ENCODE data around the gene NRCAM.

NRCAM gene

DNA sequence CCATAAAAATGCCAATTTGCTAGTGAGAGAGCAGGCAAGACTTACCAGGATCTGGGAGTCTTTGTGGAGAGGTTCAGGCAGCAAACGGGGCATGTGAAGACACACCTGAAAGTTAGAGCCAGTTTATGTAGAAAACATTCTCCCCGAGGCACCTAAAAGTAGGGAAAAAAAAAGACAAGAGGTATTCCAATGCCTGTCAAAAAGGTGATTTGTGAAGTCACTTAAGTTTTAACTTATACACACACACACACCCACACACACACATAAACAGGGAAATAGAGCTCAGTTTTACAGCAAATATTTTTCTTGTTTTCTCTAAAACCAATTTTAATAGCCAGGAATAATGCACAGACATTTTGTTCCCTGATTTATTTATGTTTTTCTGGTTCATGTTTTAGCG is 326.0 kb downstream of the NRCAM start, which contains the start of gene LAMB4:
TSS of gene LAMB4 (minus strand) at position 101 of the 400 bp plus-strand sequence. CDS start 7,197 bp downstream, outside the sequence.
- no peak within 1 kb of the TSS for H2AFZ ChIP-seq (ENCODE audit: low read length, unreplicated experiment)
- H3K36me3 ChIP-seq (ENCODE audit: insufficient read depth, low read length), result no peaks in the 10 kb centered on the region
- no peak within 1 kb of the TSS for H3K27ac ChIP-seq (ENCODE audit: low read depth, low read length)
- H3K79me2 ChIP-seq (ENCODE audit: control insufficient read depth, insufficient read depth, low read length, unreplicated experiment), result no peaks in the 10 kb centered on the region
- H3K4me1 ChIP-seq (ENCODE audit: control insufficient read depth, insufficient read depth, low read length, unreplicated experiment), result no peaks in the 10 kb centered on the region
- no peak within 1 kb of the TSS for H3K4me3 ChIP-seq (ENCODE audit: low read depth, low read length)
- H3K27me3 ChIP-seq (ENCODE audit: insufficient read depth, low read length), result no peaks in the 10 kb centered on the region

DNA sequence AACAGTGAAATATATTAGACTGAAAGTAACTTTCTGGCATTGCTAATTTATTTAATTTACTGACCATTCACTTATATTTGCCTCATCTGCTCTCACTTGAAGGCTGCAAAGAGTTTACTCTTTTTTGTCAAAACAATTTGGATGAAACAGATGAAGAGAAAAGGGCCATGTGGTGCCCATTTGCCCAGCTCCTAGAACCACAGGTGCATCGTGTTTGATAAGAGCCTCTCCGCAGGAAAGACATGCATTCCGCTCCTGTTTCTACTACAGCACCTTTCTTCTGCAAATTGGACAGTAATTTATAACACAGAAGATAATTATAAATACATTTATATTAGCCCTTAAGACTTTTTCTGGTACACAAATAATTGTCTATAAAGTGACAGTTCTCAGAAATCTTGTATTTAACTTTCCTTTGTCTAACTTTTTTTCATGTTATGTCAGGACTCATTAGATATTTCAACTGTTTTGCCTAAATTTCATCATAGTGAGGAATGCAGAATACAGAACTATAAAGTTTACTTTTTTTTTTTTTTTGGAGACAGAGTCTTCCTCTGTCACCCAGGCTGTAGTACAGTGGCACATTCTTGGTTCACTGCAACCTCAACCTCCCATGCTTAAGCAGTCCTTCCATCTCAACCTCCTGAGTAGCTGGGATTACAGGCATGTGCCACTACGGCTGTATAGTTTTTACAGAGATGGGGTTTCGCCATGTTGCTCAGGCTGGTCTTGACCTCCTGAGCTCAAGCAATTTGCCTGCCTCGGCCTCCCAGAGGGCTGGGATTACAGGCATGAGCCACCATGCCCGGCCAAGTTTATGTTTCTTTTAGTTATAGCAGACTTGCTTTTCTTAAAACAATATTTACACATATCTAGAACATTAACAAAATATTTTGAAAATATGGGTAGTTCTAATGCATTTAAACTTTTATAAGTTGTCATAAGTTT is 326.9 kb downstream of the NRCAM start:
- Histone ChIP-seq H2AFZ (ENCODE audit: low read length, unreplicated experiment) (no peak overlapping the region), H3K79me2 (ENCODE audit: control insufficient read depth, insufficient read depth, low read length, unreplicated experiment) (no peaks in the 10 kb centered on the region), H3K27ac (ENCODE audit: low read depth, low read length) (no peak overlapping the region), H3K36me3 (ENCODE audit: insufficient read depth, low read length) (no peaks in the 10 kb centered on the region), H3K27me3 (ENCODE audit: insufficient read depth, low read length) (no peaks in the 10 kb centered on the region), H3K4me1 (ENCODE audit: control insufficient read depth, insufficient read depth, low read length, unreplicated experiment) (no peaks in the 10 kb centered on the region), H3K4me3 (ENCODE audit: low read depth, low read length) (no peak overlapping the region)

DNA sequence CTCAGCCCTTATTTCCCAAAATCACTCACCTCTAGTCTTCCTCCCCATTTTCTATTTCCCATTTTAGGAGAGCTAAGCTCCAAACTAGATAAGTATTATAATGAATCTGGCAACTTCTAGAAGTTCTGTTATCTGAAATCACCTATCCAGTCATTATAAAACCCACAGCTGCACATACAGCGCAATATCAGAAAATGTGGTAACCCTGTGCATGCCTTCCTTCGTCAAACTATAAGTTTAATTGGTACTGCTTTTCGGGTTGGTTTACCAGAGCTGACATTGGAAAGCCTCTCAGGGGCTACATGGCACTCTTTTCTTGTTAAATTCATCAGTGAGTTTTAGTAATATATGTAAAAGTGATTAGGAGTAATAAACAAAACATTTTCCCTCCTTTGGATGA is 327.7 kb downstream of the NRCAM start:
- Histone ChIP-seq H3K27ac (ENCODE audit: low read depth, low read length) (no peak overlapping the region), H3K4me3 (ENCODE audit: low read depth, low read length) (no peak overlapping the region), H3K27me3 (ENCODE audit: insufficient read depth, low read length) (no peaks in the 10 kb centered on the region), H3K4me1 (ENCODE audit: control insufficient read depth, insufficient read depth, low read length, unreplicated experiment) (no peaks in the 10 kb centered on the region), H2AFZ (ENCODE audit: low read length, unreplicated experiment) (no peak overlapping the region), H3K79me2 (ENCODE audit: control insufficient read depth, insufficient read depth, low read length, unreplicated experiment) (no peaks in the 10 kb centered on the region), H3K36me3 (ENCODE audit: insufficient read depth, low read length) (no peaks in the 10 kb centered on the region)

DNA sequence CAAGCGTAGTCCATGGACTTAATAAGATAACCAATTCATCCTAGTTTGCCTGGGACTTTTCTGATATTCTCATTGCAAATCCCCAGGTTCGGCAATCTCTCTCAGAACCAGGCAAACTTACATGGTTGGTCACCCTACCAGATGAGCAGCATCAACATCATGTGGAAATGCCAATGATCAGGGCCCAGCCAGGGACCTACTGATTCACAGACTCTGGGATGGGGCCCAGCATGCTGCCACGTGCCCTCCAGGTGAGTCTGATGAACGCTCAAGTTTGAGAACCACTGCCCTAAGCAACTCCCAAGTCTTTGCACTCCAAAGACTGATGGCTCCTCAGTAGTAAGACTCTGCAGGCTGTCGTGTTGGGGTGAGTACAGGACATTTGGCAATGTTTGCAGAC is 328.8 kb downstream of the NRCAM start:
- H3K4me1 ChIP-seq (ENCODE audit: control insufficient read depth, insufficient read depth, low read length, unreplicated experiment), result no peaks in the 10 kb centered on the region
- no peaks in the 10 kb centered on the region for H3K79me2 ChIP-seq (ENCODE audit: control insufficient read depth, insufficient read depth, low read length, unreplicated experiment)
- H3K4me3 ChIP-seq (ENCODE audit: low read depth, low read length), result no peak overlapping the region
- no peak overlapping the region for H2AFZ ChIP-seq (ENCODE audit: low read length, unreplicated experiment)
- no peak overlapping the region for H3K27ac ChIP-seq (ENCODE audit: low read depth, low read length)
- no peaks in the 10 kb centered on the region for H3K36me3 ChIP-seq (ENCODE audit: insufficient read depth, low read length)
- no peaks in the 10 kb centered on the region for H3K27me3 ChIP-seq (ENCODE audit: insufficient read depth, low read length)

DNA sequence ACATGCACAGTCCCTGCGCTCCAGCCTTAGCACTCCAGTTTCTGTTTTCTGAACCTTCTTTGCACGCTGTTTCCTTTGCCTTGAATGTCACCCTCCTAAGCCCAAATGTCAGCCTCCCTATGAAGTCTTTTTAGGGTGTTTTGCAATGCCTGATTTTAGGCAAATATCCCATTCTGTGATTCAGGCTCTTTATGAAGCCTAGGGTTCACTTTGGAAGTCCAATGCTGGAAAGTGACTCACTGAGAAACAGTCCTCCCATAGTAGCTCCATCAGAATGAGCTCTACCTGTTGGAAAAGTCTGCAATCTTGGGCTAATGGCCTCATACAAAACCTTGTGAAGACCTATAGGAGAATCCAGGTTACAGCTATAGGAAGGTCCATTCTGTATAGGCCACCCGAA is 331.4 kb downstream of the NRCAM start:
- H3K27me3 ChIP-seq (ENCODE audit: insufficient read depth, low read length), result no peaks in the 10 kb centered on the region
- no peaks in the 10 kb centered on the region for H3K4me1 ChIP-seq (ENCODE audit: control insufficient read depth, insufficient read depth, low read length, unreplicated experiment)
- H2AFZ ChIP-seq (ENCODE audit: low read length, unreplicated experiment), result no peak overlapping the region
- no peak overlapping the region for H3K27ac ChIP-seq (ENCODE audit: low read depth, low read length)
- no peaks in the 10 kb centered on the region for H3K36me3 ChIP-seq (ENCODE audit: insufficient read depth, low read length)
- H3K4me3 ChIP-seq (ENCODE audit: low read depth, low read length), result no peak overlapping the region
- H3K79me2 ChIP-seq (ENCODE audit: control insufficient read depth, insufficient read depth, low read length, unreplicated experiment), result no peaks in the 10 kb centered on the region

DNA sequence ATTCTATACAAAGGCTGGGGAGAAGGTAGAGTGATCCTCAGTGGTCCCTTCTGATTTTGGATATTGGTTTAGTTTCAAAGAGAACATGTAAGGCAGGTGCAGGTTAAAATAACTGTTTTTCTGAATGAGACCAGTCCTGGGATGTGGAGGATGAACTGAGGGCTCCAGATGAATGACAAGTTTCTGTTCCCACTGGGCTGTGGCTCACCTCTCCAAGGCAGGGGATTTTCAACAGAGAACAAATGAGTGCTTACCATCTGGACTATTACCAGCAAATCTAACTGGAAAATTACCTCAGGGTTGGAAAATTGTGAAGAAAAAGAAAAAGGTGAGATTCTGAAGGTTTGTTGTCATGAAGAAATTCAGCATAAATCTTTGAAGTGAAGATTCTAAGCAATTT is 334.1 kb downstream of the NRCAM start:
- Histone ChIP-seq H3K27ac (ENCODE audit: low read depth, low read length) (no peak overlapping the region), H3K79me2 (ENCODE audit: control insufficient read depth, insufficient read depth, low read length, unreplicated experiment) (no peaks in the 10 kb centered on the region), H3K36me3 (ENCODE audit: insufficient read depth, low read length) (no peaks in the 10 kb centered on the region), H3K27me3 (ENCODE audit: insufficient read depth, low read length) (no peaks in the 10 kb centered on the region), H3K4me3 (ENCODE audit: low read depth, low read length) (no peak overlapping the region), H3K4me1 (ENCODE audit: control insufficient read depth, insufficient read depth, low read length, unreplicated experiment) (no peaks in the 10 kb centered on the region), H2AFZ (ENCODE audit: low read length, unreplicated experiment) (no peak overlapping the region)

DNA sequence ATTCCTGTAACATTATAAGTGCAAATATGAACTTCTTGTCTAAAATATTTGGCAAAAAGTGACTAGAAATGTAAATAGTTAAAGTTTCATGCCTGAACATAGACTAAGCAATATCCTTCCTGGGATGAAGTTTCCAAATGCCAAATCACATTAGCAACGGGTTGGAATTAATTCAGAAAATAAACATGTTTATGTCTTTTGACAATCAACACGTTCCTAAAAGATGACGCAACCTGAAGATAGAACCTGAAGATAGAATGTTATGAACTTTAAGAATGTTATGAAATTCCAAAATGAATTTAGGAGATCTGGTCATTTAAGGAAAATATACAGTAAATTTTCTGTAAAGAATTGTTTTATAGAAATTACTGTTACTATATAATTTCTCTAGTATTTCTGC is 335.3 kb downstream of the NRCAM start:
- Histone ChIP-seq H3K27me3 (ENCODE audit: insufficient read depth, low read length) (no peaks in the 10 kb centered on the region), H2AFZ (ENCODE audit: low read length, unreplicated experiment) (no peak overlapping the region), H3K4me3 (ENCODE audit: low read depth, low read length) (no peak overlapping the region), H3K36me3 (ENCODE audit: insufficient read depth, low read length) (no peaks in the 10 kb centered on the region), H3K27ac (ENCODE audit: low read depth, low read length) (no peak overlapping the region), H3K4me1 (ENCODE audit: control insufficient read depth, insufficient read depth, low read length, unreplicated experiment) (no peaks in the 10 kb centered on the region), H3K79me2 (ENCODE audit: control insufficient read depth, insufficient read depth, low read length, unreplicated experiment) (no peaks in the 10 kb centered on the region)

DNA sequence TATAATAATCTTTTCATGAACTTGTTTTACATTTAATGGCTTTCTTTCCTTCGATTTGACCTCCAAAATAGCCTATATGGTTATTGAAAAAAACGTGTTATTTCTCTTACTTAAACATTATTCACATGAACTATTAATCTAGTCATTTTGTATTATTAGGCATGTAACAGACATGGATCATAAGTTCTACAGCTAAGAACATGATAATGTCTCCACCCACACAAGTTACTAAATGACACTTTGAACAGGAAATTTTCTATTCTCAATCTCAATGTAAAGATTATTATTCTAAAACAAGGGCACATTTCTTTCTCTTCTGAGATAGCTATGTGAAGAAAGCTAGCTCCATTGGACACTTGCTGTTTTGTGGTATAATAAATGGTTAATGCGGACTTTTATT is 336.0 kb downstream of the NRCAM start:
- Histone ChIP-seq H3K27me3 (ENCODE audit: insufficient read depth, low read length) (no peaks in the 10 kb centered on the region), H3K4me1 (ENCODE audit: control insufficient read depth, insufficient read depth, low read length, unreplicated experiment) (no peaks in the 10 kb centered on the region), H3K4me3 (ENCODE audit: low read depth, low read length) (no peak overlapping the region), H2AFZ (ENCODE audit: low read length, unreplicated experiment) (no peak overlapping the region), H3K79me2 (ENCODE audit: control insufficient read depth, insufficient read depth, low read length, unreplicated experiment) (no peaks in the 10 kb centered on the region), H3K27ac (ENCODE audit: low read depth, low read length) (no peak overlapping the region), H3K36me3 (ENCODE audit: insufficient read depth, low read length) (no peaks in the 10 kb centered on the region)

DNA sequence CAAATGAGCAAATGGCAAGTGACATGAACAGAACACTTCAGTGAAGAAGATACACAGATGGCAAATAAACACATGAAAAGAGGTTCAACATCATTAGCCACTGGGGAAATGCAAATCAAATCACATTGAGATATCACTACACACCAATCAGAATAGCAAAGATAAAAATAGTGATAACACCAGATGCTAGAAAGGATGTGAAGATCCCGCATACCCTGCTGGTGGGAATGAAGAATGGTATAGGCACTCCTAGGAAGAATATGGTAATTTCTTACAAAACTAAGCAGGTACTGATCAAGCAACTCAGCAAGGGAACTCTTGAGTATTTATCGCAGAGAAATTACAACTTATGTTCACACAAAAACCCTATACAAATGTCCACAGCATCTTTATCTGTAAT is 337.3 kb downstream of the NRCAM start:
- Histone ChIP-seq H3K27me3 (ENCODE audit: insufficient read depth, low read length) (no peaks in the 10 kb centered on the region), H3K27ac (ENCODE audit: low read depth, low read length) (no peak overlapping the region), H2AFZ (ENCODE audit: low read length, unreplicated experiment) (no peak overlapping the region), H3K4me1 (ENCODE audit: control insufficient read depth, insufficient read depth, low read length, unreplicated experiment) (no peaks in the 10 kb centered on the region), H3K79me2 (ENCODE audit: control insufficient read depth, insufficient read depth, low read length, unreplicated experiment) (no peaks in the 10 kb centered on the region), H3K4me3 (ENCODE audit: low read depth, low read length) (no peak overlapping the region), H3K36me3 (ENCODE audit: insufficient read depth, low read length) (no peaks in the 10 kb centered on the region)

DNA sequence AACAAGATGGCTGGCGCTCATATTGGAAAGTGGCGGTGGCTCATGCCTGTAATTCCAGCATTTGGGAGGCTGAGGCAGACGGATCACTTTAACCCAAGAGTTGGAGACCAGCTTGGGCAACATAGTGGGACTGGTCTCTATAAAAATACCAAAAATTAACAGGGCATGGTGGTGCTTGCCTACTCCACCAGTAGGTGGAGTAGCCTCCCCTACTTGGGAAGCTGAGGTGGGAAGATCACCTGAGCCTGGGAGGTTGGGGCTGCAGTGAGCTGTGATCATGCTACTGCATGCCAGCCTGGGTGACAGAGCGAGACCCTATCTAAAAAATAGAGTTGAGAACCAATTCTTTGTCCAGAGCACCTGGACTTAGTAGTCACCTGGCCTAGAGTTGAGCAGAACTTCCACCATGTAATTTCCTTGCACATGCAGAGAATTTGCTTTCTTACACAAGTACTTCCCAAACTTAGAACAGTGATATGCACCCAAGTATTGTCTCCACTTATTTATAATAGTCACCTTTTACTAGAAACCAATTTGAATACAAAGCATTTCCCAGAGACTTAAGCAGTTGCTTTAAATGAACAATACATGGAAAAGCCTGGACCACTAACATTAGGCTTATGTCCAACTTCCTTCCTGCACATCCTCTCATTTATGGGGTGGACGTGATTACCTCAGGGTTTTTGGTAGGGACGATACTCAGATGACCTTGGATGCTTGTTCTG is 342.0 kb downstream of the NRCAM start:
- H3K79me2 ChIP-seq (ENCODE audit: control insufficient read depth, insufficient read depth, low read length, unreplicated experiment), result no peaks in the 10 kb centered on the region
- no peaks in the 10 kb centered on the region for H3K4me1 ChIP-seq (ENCODE audit: control insufficient read depth, insufficient read depth, low read length, unreplicated experiment)
- H3K27me3 ChIP-seq (ENCODE audit: insufficient read depth, low read length), result no peaks in the 10 kb centered on the region
- H2AFZ ChIP-seq (ENCODE audit: low read length, unreplicated experiment), result no peak overlapping the region
- no peak overlapping the region for H3K27ac ChIP-seq (ENCODE audit: low read depth, low read length)
- H3K4me3 ChIP-seq (ENCODE audit: low read depth, low read length), result no peak overlapping the region
- H3K36me3 ChIP-seq (ENCODE audit: insufficient read depth, low read length), result no peaks in the 10 kb centered on the region

DNA sequence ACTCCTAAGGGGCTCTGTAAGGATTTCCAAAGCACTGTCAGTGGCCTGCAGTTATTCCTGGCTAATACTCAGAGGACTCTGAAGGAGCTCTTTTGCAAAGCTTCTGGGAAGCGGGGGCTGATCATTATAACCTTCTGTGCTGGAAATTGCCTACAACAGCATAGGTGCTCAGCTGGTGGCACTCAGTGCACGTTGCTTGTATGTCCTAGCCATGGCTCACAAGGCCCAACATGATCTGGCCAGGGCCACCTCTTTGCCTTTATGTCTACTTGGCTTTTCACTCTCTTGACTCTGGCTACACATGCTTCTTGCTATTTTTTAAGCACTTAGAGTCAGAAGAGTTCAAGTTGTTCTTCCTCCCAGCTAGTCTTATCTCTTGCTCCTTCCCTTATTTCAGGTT is 343.6 kb downstream of the NRCAM start:
- Histone ChIP-seq H3K27me3 (ENCODE audit: insufficient read depth, low read length) (no peaks in the 10 kb centered on the region), H3K4me3 (ENCODE audit: low read depth, low read length) (no peak overlapping the region), H3K4me1 (ENCODE audit: control insufficient read depth, insufficient read depth, low read length, unreplicated experiment) (no peaks in the 10 kb centered on the region), H3K79me2 (ENCODE audit: control insufficient read depth, insufficient read depth, low read length, unreplicated experiment) (no peaks in the 10 kb centered on the region), H3K36me3 (ENCODE audit: insufficient read depth, low read length) (no peaks in the 10 kb centered on the region), H2AFZ (ENCODE audit: low read length, unreplicated experiment) (no peak overlapping the region), H3K27ac (ENCODE audit: low read depth, low read length) (no peak overlapping the region)
